ENCODE data around the gene CCDC184. TPM values are rescaled to one million over a fixed set of nuclear protein-coding genes. Genes with fewer than 3 reads are reported as not detected.

Gene CCDC184
- total RNA-seq, 3 donors from 2014 or later (not counting 1 experiment from before 2014, with no cell fraction given), result 3.0 to 6.2 (median 4.2) TPM

- Mint-ChIP-seq H3K9me3 (no peaks in the 10 kb centered on the region), H3K27ac (no peak overlapping the region), H3K4me3 (no peak overlapping the region), H3K4me1 (peaks cover 19 to 20% of the 10 kb centered on the region in 2 donors), H3K36me3 (no peaks in the 10 kb centered on the region), H3K27me3 (ENCODE audit: low read depth in 2 of 2) (peaks cover 2 to 8% of the 10 kb centered on the region in 2 donors)
- Histone ChIP-seq H3K4me3 (ENCODE audit: low read length) (no peak overlapping the region), H3K27me3 (ENCODE audit: control insufficient read depth, insufficient read depth, low read length) (no peaks in the 10 kb centered on the region), H3K9me3 (ENCODE audit: control insufficient read depth, insufficient read depth, low read length) (no peaks in the 10 kb centered on the region), H3K36me3 (ENCODE audit: control insufficient read depth, insufficient read depth, low read length) (no peaks in the 10 kb centered on the region), H3K27ac (ENCODE audit: low read length) (no peak overlapping the region), H3K4me1 (ENCODE audit: control insufficient read depth, insufficient read depth, low read length) (peaks cover 15% of the 10 kb centered on the region)
- intact Hi-C loops (cut with micrococcal nuclease), result no loop called here
- no peak for TF ChIP-seq CTCF (IDR thresholded peaks at IDR 0.05)
- DNase-seq (no peak), ATAC-seq (no peak)
- 53% methylated on average over 5 of the region's 5 CpGs for WGBS (ENCODE audit: insufficient coverage)
Measured at GRCh38 chr12:48160046-48160445, 23.4 kb upstream of the CCDC184 start.

DNA sequence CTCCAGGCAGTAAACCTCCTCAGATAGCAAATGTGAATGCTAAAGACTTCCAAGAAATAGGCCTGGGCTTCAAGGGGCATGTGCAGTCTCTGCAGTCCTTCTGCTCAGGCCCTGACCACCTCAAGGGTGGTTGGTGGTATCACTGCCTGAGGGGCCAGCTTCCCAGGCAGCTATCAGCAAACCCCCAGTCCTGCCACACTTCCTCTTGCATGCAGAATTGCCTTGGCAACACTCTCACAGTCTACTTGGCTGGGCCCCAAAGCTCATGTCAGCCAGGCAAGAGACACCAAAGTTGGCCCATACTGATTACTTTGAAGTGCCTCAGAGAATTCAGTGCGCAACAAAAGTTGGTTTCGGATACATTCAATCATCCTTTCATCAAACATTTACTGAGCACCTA, 22.6 kb upstream of the CCDC184 start:
- Mint-ChIP-seq H3K27ac (no peak overlapping the region), H3K27me3 (ENCODE audit: low read depth in 2 of 2) (peaks cover 9 to 12% of the 10 kb centered on the region in 2 donors), H3K4me1 (peaks cover 19% of the 10 kb centered on the region in 2 donors), H3K4me3 (no peak overlapping the region), H3K36me3 (no peaks in the 10 kb centered on the region), H3K9me3 (no peaks in the 10 kb centered on the region)
- no peak overlapping the region for H3K27ac ChIP-seq (ENCODE audit: low read length)
- no peaks in the 10 kb centered on the region for H3K36me3 ChIP-seq (ENCODE audit: control insufficient read depth, insufficient read depth, low read length)
- intact Hi-C loops (cut with micrococcal nuclease), result no loop called here
- TF ChIP-seq CTCF (IDR thresholded peaks at IDR 0.05), result no peak
- H3K9me3 ChIP-seq (ENCODE audit: control insufficient read depth, insufficient read depth, low read length), result no peaks in the 10 kb centered on the region
- WGBS (ENCODE audit: insufficient coverage), result 38% methylated on average over 2 of the region's 2 CpGs
- H3K4me3 ChIP-seq (ENCODE audit: low read length), result no peak overlapping the region
- peaks cover 15% of the 10 kb centered on the region for H3K4me1 ChIP-seq (ENCODE audit: control insufficient read depth, insufficient read depth, low read length)
- H3K27me3 ChIP-seq (ENCODE audit: control insufficient read depth, insufficient read depth, low read length), result no peaks in the 10 kb centered on the region
- ATAC-seq, result no peak
- DNase-seq, result no peak

- DNase-seq, result no peak
- intact Hi-C loops (cut with micrococcal nuclease), result no loop called here
- 87% methylated on average over 4 of the region's 5 CpGs for WGBS (ENCODE audit: insufficient coverage)
Measured at GRCh38 chr12:48163150-48163747, 20.2 kb upstream of the CCDC184 start.

More at GRCh38 chr12:48163150-48163747, 20.2 kb upstream of the CCDC184 start:
- H3K27me3 ChIP-seq (ENCODE audit: control insufficient read depth, insufficient read depth, low read length), result no peaks in the 10 kb centered on the region
- H3K36me3 ChIP-seq (ENCODE audit: control insufficient read depth, insufficient read depth, low read length), result no peaks in the 10 kb centered on the region
- Mint-ChIP-seq H3K27ac (no peak overlapping the region), H3K36me3 (no peaks in the 10 kb centered on the region), H3K4me3 (no peak overlapping the region), H3K4me1 (no peaks in the 10 kb centered on the region), H3K9me3 (no peaks in the 10 kb centered on the region), H3K27me3 (ENCODE audit: low read depth in 2 of 2) (peaks cover 17% of the 10 kb centered on the region in 2 donors)
- no peak for TF ChIP-seq CTCF (IDR thresholded peaks at IDR 0.05)
- peaks cover under 1% of the 10 kb centered on the region for H3K4me1 ChIP-seq (ENCODE audit: control insufficient read depth, insufficient read depth, low read length)
- no peaks in the 10 kb centered on the region for H3K9me3 ChIP-seq (ENCODE audit: control insufficient read depth, insufficient read depth, low read length)
- H3K4me3 ChIP-seq (ENCODE audit: low read length), result no peak overlapping the region
- H3K27ac ChIP-seq (ENCODE audit: low read length), result no peak overlapping the region
- no peak for ATAC-seq

Measured in natural killer cell (primary cell).